DOHH2 (cell line): ENCODE results near the gene SERP2.

Experiments
- H3F3A ChIP-seq: fragments of 200-600 bp; sonication (generic), shearing (Covaris generic); 2 replicates; pipeline ENCODE4 v1.6.0; 2016; ENCODE audit warnings: antibody characterized with exemption, mild to moderate bottlenecking; ENCODE audit not compliant: control insufficient read depth, insufficient read depth
- H3K27ac ChIP-seq: fragments of 200-600 bp; sonication (generic); 2 replicates; pipeline ENCODE4 v1.5.1; 2014; ENCODE audit warnings: low read depth, mild to moderate bottlenecking, low read length, moderate library complexity
- H3K27me3 ChIP-seq: fragments of 200-600 bp; sonication (generic); 2 replicates; pipeline ENCODE4 v1.6.1; 2014; ENCODE audit warnings: mild to moderate bottlenecking, low read length, mixed read lengths; ENCODE audit not compliant: control insufficient read depth
- H3K36me3 ChIP-seq: fragments of 200-600 bp; sonication (generic); 2 replicates; pipeline ENCODE4 v1.6.1; 2014; ENCODE audit warnings: mild to moderate bottlenecking, low read length, moderate library complexity, mixed read lengths; ENCODE audit not compliant: control insufficient read depth
- H3K4me1 ChIP-seq: fragments of 200-600 bp; sonication (generic); 2 replicates; pipeline ENCODE4 v1.6.1; 2014; ENCODE audit warnings: mild to moderate bottlenecking, low read length, mixed read lengths; ENCODE audit not compliant: control insufficient read depth
- H3K4me2 ChIP-seq: fragments of 200-600 bp; sonication (generic); 2 replicates; pipeline ENCODE4 v1.6.0; 2014; ENCODE audit warnings: mild to moderate bottlenecking, low read length, moderate library complexity
- H3K4me3 ChIP-seq: fragments of 200-600 bp; sonication (generic); 2 replicates; pipeline ENCODE4 v1.5.1; 2014; ENCODE audit warnings: mild to moderate bottlenecking, low read length, mixed read lengths
- H3K79me2 ChIP-seq: fragments of 200-600 bp; sonication (generic); 2 replicates; pipeline ENCODE4 v1.6.1; 2014; ENCODE audit warnings: mild to moderate bottlenecking, low read length, mixed read lengths; ENCODE audit not compliant: control insufficient read depth
- H3K9me2 ChIP-seq: fragments of 200-600 bp; sonication (generic); replicated peaks from 2 replicates; pipeline ENCODE4 v1.6.1; 2014; ENCODE audit warnings: mild to moderate bottlenecking, low read length, mixed read lengths; ENCODE audit not compliant: control insufficient read depth
- H3K9me3 ChIP-seq: fragments of 200-600 bp; sonication (generic); 2 replicates; pipeline ENCODE4 v1.6.1; 2014; ENCODE audit warnings: antibody characterized with exemption, low read length, mixed read lengths; ENCODE audit not compliant: control insufficient read depth, insufficient read depth
- H4K20me1 ChIP-seq: fragments of 200-600 bp; sonication (generic); 2 replicates; pipeline ENCODE4 v1.6.0; 2014; ENCODE audit warnings: low read depth, mild to moderate bottlenecking, antibody characterized with exemption, low read length, moderate library complexity; ENCODE audit not compliant: control insufficient read depth, insufficient read depth
- CTCF ChIP-seq: fragments of 200-600 bp; sonication (generic); IDR thresholded peaks from one replicate; pipeline ENCODE4 v1.5.1; 2014; ENCODE audit warnings: antibody characterized with exemption, mild to moderate bottlenecking, low read depth, low read length; ENCODE audit not compliant: poor library complexity, severe bottlenecking
- EZH2phosphoT487 ChIP-seq: fragments of 200-600 bp; sonication (generic); IDR thresholded peaks from 2 replicates; pipeline ENCODE4 v1.6.1; 2017; ENCODE audit warnings: borderline replicate concordance, mild to moderate bottlenecking, antibody characterized with exemption, low read length, moderate library complexity, mixed read lengths

Gene SERP2

GRCh38 chr13:44435142-44435918, 61.7 kb downstream of the SERP2 start:
- Histone ChIP-seq H3K9me3 (no peaks in the 10 kb centered on the region), H3K27ac (peak overlapping the region; percentile 74), H3K4me2 (peak overlapping the region; percentile 80), H3K27me3 (no peaks in the 10 kb centered on the region), H4K20me1 (peaks cover 13% of the 10 kb centered on the region), H3K79me2 (peaks cover 28% of the 10 kb centered on the region), H3K4me3 (peak overlapping the region; percentile 93), H3K9me2 (no peaks in the 10 kb centered on the region), H3K36me3 (peaks cover 38% of the 10 kb centered on the region), H3F3A (peaks cover 43% of the 10 kb centered on the region), H3K4me1 (peaks cover 42% of the 10 kb centered on the region)
- no peak for TF ChIP-seq EZH2phosphoT487
- no peak for TF ChIP-seq CTCF

GRCh38 chr13:44435919-44436510, 62.4 kb downstream of the SERP2 start:
- no peaks in the 10 kb centered on the region for H3K9me2 ChIP-seq
- H3K4me3 ChIP-seq = peak overlapping the region; percentile 93
- H3K4me2 ChIP-seq = peak overlapping the region; percentile 80
- H4K20me1 ChIP-seq = peaks cover 13% of the 10 kb centered on the region
- no peaks in the 10 kb centered on the region for H3K9me3 ChIP-seq
- H3K4me1 ChIP-seq = peaks cover 42% of the 10 kb centered on the region
- H3F3A ChIP-seq = peaks cover 43% of the 10 kb centered on the region
- H3K36me3 ChIP-seq = peaks cover 38% of the 10 kb centered on the region
- H3K79me2 ChIP-seq = peaks cover 28% of the 10 kb centered on the region
- peak overlapping the region; percentile 74 for H3K27ac ChIP-seq
- H3K27me3 ChIP-seq = no peaks in the 10 kb centered on the region
- TF ChIP-seq CTCF (no peak), EZH2phosphoT487 (no peak)

- Histone ChIP-seq H3K27me3 (no peaks in the 10 kb centered on the region), H3K4me1 (peaks cover 42% of the 10 kb centered on the region), H4K20me1 (peaks cover 13% of the 10 kb centered on the region), H3K27ac (peak overlapping the region; percentile 74), H3K4me2 (peak overlapping the region; percentile 80), H3K9me2 (no peaks in the 10 kb centered on the region), H3K4me3 (peak overlapping the region; percentile 93), H3F3A (peaks cover 39% of the 10 kb centered on the region), H3K9me3 (no peaks in the 10 kb centered on the region), H3K79me2 (peaks cover 28% of the 10 kb centered on the region), H3K36me3 (peaks cover 38% of the 10 kb centered on the region)
- TF ChIP-seq CTCF (no peak), EZH2phosphoT487 (no peak)
Observed at GRCh38 chr13:44436589-44437337, 63.1 kb downstream of the SERP2 start.
